Measurements from ENCODE around the gene MBNL1.

Gene MBNL1

GRCh38 chr3:152457500-152458375, 189.0 kb downstream of the MBNL1 start:
- DNase-seq, result no peak

DNA sequence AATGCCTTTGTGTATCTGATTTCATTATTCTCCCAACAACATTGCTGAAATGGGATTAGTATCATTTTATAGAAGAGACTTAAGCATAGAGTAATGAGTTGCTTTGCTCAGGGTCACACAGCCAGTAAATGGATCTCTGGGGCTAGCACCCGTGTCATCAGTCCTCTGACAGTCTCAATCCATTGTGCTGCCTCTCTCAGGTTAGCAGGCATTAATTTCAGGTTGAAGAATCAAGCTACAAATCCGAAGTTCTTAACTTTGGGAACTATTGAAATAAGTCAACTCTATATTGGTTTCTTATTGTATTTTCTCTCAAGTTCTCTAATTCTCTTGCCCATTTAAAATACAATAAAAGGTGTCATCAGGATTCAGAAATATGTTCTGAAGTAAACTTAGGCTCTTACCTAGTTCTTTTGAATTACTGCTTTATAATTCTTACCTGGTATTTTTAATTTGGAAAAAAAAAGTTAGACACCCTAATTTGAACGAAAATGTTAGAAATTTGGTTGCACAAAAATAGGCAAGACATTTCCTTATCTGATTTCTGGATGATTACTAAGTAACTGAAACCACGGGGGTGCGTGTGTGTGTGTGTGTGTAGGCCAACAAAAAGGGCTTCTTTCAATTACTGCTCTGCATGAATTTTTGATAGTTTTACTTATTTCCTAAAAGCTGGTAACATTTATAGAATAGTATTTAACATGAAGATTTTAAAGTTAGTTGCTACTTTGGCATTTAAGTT, 189.8 kb downstream of the MBNL1 start:
- no peak for DNase-seq

DNA sequence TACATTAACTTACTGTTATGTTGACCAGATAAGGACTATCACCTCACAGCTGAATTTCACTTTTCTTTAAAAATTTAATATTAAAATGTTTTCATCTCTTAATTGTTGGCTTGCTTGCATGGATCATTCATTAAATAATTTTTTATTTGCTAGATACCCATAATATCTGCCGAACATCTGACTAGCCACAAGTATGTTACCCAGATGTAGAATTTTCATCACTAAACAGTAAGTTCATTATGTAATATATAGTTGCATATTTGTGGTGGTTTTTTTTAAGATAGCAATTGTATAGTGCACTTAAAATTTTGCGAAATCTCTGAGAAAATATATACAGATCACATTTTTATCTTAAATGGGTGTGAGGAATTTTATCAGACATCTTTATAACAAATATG, 190.4 kb downstream of the MBNL1 start:
- DNase-seq, result no peak

DNA sequence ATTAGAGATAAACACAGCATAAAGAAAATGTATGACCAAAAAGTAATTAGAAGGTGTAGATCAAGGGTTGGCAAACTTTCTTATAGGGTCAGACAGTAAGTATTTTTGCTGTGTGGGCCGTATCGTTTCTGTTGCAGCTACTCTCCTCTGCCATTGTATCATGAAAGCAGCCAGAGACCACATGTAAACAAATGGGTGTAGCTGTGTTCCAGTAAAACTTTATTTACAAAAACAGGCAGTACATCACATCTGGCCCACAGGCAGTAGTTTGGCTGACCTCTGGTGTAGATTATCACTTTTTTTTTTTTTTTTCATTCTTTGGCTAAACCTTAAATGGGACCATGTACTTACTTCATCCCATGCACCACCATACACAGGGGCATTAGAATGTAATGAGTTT, 190.8 kb downstream of the MBNL1 start:
- no peak for DNase-seq

DNA sequence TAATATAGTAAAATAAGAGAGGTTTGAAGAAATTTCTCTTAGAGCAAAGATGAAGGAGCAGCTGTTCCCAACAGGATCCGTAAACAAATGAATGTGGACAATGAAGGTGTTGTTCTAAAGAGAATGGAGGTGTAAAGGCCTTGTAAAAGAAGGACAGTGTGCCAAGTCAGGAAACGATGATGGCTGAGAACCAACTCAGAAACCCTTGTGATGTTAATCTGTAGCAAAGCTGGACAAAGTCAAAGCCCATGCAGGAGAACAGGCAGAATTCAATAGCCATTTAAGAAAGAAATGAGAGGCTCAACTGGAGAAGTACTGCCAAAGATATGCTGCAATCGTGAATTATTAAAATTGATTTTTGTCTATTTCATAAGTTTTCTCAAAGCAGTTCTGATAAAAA, 192.2 kb downstream of the MBNL1 start:
- DNase-seq, result no peak

GRCh38 chr3:152461460-152461859, 192.7 kb downstream of the MBNL1 start:
- no peak for DNase-seq

- DNase-seq, result no peak
Observed at GRCh38 chr3:152466784-152467183, 198.1 kb downstream of the MBNL1 start.

DNA sequence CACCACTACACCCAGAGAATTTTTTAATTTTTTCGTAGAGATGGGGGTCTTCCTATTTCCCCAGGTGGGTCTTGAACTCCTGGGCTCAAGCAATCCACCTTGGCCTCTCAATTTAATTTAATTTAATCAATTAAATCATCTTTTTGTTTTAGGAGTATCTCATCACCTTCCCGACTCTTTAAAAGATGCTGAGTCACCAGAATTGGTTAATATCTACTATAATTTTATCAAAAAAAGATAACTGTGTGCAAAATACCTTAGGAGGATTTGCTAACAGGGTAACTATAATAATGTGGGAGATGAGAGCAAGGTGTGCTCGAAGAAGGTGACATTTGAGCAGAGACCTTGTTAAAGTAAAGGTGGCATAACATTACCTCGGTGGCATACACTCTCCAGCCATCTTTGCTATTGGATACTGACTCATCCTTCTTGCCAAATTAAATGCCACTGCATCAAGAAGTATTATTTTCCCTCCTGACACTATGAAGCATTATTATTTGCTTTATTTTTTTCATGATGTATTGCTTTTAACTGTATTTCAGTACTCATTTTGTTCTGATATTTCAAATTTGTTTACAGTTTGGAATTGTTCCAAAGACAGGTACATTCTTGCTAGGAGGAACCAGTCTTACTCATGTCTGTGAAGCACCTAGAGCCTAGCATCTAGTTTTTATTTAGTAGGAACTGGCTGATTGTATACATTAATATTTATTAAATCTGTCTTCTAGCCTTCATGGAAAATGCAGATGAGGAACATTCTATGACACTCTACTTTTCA, 200.7 kb downstream of the MBNL1 start:
- DNase-seq, result no peak

DNA sequence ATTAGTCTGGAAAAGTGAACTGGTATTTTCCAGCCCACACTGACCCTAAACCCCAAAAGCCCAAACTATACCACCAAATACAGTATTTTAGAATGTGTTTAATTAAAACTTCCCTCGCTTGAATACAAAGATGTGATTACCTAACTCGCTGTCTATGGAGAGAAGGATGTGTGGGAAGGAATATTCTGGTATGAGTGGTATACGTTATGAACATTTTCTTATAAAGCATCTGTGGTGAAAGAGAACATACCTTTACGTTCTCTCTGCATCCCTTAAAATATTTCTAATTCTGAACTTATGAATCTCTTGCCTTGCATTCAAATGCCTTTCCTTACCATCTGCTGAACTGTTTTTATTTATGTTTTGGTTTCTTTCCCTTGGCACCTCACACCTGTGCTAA, 201.4 kb downstream of the MBNL1 start:
- no peak for DNase-seq

GRCh38 chr3:152470893-152471292, 202.2 kb downstream of the MBNL1 start:
- no peak for DNase-seq

- DNase-seq, result peak; percentile 61
Observed at GRCh38 chr3:152471814-152472671, 203.3 kb downstream of the MBNL1 start.

GRCh38 chr3:152472672-152472954, 203.9 kb downstream of the MBNL1 start:
- DNase-seq, result no peak

DNA sequence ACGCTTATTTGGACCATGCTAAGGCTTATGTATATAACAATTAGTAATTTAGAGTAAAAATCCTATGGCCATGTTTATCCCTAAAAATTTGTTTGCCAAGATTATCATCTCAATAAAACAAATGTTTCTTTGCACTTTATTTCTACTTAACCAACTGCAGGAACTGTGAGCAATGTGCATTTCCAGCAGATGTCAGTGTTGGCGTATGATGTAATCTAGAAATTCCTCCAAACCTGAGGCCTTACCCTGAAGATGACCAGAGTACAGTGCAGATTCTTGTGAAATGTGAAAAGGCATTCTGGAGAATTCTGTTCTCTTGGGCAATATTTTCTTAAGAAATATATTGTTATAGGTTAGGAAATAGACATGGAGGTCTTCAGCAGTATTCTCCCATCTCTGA, 205.9 kb downstream of the MBNL1 start:
- no peak for DNase-seq

DNA sequence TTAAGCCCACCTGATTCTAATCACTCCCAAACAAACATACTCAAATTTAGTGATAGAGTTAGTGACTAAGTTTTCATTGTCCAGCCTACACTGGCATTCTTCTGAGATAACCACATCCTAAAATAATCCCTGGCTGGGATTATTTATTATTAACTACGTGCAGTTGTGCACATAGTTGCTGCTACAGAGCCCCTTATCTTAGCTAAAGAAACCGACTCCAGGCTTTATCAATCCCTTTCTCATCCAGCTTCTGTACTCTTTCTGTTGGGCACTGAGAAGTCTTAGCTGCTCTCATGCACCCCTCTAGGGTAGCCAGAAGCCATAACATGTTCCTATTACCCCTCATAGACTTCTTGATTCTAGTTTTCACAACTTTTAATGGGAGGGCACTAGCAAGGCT, 208.7 kb downstream of the MBNL1 start:
- no peak for DNase-seq

DNA sequence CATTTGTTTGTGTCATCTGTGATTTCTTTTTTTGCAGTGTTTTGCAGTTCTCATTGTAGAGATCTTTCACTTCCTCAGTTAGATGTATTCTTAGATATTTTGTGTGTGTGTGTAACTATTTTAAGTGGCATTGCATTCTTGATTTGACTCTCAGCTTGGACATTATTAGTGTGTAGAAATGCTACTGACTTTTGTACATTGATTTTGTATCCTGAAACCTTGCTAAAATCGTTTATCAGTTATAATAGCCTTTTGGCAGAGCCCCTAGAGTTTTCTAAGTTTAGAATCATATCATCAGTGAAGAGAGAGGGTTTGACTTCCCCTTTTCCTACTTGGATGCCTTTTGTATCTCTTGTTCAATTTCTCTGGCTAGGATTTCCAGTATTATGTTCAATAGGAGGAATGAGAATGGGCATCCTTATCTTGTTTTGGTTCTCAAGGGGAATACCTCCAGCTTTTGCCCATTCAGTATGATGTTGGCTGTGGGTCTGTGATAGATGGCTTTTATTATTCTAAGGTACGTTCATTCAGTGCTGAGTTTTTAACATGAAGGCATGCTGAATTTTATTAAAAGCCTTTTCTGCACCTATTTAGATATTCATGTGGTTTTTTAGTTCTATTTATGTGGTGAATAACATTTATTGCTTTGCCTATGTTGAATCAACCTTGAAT, 211.7 kb downstream of the MBNL1 start:
- DNase-seq, result no peak

DNA sequence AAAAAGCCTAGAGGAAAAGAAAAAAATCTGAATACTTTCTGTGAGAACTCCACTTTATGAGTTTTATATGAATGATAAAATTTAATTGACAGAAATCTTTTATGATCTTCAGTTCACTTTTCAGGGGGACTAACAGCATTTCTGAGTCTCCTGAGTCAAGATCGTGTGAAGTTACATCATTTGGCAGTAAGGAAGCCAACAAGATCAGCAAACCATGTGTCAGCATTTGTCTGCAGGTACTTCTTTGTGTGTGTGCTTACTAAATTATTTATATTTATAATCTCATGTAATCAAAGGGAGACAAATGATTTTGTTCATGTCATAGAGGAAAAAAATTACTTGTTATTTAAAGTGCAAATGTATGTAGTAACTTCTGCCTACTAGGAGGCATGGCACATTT, 217.6 kb downstream of the MBNL1 start:
- DNase-seq, result no peak

- no peak for DNase-seq
Observed at GRCh38 chr3:152488449-152488848, 219.7 kb downstream of the MBNL1 start.

DNA sequence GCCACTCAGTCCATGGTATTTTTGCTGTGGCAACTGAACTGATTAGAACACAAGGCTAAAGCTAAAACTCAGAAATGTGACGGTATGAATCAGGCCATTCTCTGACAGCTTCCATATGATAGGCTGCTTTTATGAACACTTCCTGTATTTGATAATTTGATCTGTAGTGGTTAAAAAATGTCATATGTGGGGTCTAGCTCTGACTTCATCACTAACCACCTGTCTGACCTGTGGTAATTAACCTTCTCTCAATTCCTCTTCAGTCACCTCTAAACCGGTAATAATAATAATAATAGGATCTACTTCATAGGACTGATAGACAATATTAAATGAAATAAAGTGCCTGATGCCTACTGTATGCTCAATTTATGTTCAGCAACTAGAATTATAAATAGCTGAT, 223.2 kb downstream of the MBNL1 start:
- DNase-seq, result no peak

DNA sequence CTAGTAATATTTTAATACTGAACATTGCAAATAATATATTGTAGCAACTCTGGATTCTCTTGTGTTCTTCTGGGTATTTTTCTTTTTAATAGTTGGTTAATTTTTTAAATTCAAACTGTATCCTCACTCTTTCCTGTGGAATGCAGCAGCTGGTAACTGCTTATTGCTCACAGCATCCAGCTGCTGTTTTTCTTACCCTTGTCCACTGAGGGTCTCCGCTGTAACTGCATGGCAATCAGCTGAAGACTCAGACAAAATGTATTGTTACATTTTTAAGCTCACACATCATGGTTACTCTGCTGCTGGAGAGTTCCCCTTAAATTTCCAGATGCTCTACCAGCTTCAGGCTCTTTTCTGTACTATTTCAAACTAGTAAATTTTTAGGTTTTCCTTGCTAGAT, 227.6 kb downstream of the MBNL1 start:
- DNase-seq, result no peak

DNA sequence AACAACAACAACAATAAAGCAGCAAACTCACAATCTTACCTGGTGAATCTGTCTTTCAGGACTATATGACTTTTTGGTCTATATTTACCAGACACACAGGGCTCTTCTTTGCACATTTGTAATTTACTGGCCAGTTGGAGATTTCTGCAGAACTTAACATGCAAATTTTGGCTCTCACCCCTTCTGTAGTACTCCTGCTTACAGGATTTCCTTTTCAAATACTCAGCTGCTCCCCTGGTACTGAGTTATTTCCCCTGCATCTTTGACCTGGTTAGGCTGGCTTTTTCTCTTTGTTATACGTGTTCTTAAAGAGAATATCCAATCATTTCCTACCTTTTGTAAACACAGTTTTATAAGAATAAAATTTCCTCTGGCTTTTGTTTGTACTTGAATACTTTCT, 228.0 kb downstream of the MBNL1 start:
- no peak for DNase-seq

DNA sequence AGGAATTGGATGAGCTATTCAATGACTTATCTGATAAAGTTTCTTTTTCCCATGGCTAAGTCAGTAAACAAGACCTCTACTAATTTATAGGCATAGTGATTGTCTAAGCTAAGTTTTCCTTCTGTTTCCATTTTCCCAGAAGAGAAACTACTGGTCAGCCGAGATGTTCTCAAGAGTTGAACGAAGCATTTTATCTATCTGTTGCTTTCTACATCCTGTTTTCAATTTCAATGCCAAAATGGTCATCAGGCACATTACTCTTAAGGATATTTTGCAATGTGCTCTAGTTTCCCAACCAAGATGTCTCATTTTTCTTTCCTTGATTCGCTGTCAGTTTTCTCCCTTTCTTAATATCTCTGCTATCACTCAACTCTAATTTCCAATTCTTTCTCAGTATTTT, 228.7 kb downstream of the MBNL1 start:
- no peak for DNase-seq

DNA sequence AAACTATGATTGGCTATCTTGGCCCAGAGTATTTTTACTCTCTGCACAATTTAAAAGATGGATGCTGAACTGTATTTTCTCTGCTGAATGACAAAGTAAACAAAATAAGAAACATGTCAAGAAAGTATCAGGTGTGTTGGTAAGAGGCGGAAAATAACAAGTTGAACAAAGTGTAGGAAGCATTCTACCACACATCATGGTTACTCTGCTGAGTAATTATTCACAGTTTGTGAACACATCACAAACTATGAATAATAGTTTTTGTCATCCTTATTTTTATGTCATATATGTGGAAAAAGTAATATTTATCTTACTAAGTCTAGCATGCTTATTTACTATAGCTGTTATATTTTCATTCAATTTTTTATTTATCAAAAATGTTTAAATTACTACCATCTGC, 229.2 kb downstream of the MBNL1 start:
- DNase-seq, result no peak
